ENCODE results near the gene TMEM72. TPM values are rescaled to one million over a fixed set of nuclear protein-coding genes. Genes with fewer than 3 reads are reported as not detected.

The TMEM72 gene
- polyA plus RNA-seq, 1 donor (not counting 4 experiments of a cell fraction or from before 2014, with no cell fraction given): not detected

DNA sequence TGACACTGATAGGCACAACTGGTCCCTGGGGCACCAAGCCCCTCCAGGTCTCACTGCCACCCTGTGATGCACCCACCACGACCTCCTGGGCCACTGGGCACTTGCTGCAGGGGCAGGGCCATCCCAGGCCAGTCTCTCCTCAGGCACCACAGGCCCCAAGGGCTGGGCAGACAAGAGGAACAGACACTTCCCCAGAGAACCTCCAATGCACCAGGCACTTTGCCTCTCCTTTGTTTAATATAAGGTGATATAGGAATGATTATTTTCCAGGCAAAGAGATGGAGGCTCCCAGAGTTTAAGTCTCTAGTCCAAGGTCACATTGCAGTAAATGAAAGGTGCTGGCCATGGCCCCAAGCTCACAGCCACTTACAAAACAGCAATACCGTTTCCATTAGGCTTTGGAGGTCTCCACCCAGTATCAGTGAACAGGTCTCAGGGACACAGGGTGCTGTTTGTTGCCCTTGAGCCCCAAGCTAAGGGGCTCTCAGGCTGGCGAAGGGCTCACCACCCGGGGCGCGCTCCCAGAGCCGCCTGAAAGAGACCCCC lies 63.0 kb downstream of the TMEM72 start:
- dilution Hi-C loops (cut with MboI; ENCODE audit: extremely low pct_ligation_motif_present, low sequenced_read_pairs): no loop called here
- peak overlapping the region; percentile 38 for H3K9ac ChIP-seq (ENCODE audit: control insufficient read depth, extremely low read depth, insufficient read depth, low read length)

DNA sequence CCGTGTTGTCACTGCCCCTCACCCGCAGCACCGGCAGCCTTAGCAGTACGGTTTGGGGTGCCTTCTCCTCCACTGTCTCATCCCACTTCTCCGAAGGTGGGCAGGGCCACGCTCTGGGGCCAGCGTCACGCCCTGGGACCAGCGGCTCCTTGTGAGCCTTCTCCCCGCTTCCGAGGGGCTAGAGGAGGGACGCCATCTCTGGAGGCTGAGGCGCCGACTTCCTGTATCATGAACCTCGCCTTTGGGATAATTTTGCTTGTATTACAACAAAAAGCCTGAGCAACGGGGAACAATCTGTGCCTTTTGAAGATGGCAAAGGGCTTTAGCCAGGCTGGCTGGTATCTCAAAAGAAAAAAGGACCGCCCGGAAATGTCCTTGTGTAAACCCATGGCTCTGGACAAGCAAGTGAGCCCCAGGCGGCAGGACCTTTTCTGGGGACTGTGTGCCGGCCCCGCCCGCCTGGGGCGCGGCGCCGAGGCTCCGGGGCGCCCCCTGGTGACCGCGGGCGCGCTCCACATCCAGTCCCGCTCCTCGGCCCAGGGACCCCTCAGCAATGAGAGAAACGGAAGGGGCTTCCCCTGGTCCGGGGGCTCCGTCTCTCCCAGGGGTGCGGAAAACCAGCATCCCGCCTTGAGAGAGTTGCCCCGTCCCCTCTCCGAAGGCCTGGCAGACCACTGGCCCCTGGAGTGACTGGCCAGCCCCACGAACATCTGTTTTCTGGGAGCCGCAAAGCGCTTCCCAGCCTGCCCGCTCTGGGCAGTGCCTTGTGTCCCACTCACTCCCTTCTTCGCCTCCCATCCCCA lies 63.7 kb downstream of the TMEM72 start:
- FAIRE-seq (no peak), DNase-seq (ENCODE audit: low read depth, low spot score) (no peak)

More for the DNA sequence above, 63.0 kb downstream of the TMEM72 start:
- Histone ChIP-seq H3K79me2 (ENCODE audit: control insufficient read depth, insufficient read depth, low read length) (no peaks in the 10 kb centered on the region), H3K27ac (ENCODE audit: control insufficient read depth, insufficient read depth, low read length) (no peak overlapping the region), H3K9me1 (ENCODE audit: control insufficient read depth, extremely low read depth, insufficient read depth, low read length) (no peaks in the 10 kb centered on the region), H3K4me1 (ENCODE audit: control insufficient read depth, extremely low read depth, insufficient read depth, low read length) (peaks cover 24% of the 10 kb centered on the region), H3K4me2 (ENCODE audit: control insufficient read depth, extremely low read depth, insufficient read depth, low read depth, low read length) (peak overlapping the region; percentile 89), H3K9me3 (ENCODE audit: control insufficient read depth, low read depth, low read length) (no peaks in the 10 kb centered on the region), H4K20me1 (ENCODE audit: control insufficient read depth, extremely low read depth, insufficient read depth, low read length) (no peaks in the 10 kb centered on the region), H2AFZ (ENCODE audit: control insufficient read depth, low read length) (peak overlapping the region; percentile 84), H3K27me3 (ENCODE audit: control insufficient read depth, extremely low read depth, insufficient read depth, low read length) (no peaks in the 10 kb centered on the region), H3K4me3 (ENCODE audit: control insufficient read depth in 2 of 3, extremely low read depth in 1 of 3, insufficient read depth in 2 of 3, low read depth in 1 of 3, low read length in 3 of 3) (peak overlapping the region; percentile 8 to 58 (median 28)), H3K36me3 (ENCODE audit: control insufficient read depth in 2 of 2, extremely low read depth in 1 of 2, insufficient read depth in 2 of 2, low read length in 2 of 2) (no peaks in the 10 kb centered on the region)
- FAIRE-seq: no peak
- DNase-seq (ENCODE audit: low read depth, low spot score): no peak
- TF ChIP-seq, protein P1, sequence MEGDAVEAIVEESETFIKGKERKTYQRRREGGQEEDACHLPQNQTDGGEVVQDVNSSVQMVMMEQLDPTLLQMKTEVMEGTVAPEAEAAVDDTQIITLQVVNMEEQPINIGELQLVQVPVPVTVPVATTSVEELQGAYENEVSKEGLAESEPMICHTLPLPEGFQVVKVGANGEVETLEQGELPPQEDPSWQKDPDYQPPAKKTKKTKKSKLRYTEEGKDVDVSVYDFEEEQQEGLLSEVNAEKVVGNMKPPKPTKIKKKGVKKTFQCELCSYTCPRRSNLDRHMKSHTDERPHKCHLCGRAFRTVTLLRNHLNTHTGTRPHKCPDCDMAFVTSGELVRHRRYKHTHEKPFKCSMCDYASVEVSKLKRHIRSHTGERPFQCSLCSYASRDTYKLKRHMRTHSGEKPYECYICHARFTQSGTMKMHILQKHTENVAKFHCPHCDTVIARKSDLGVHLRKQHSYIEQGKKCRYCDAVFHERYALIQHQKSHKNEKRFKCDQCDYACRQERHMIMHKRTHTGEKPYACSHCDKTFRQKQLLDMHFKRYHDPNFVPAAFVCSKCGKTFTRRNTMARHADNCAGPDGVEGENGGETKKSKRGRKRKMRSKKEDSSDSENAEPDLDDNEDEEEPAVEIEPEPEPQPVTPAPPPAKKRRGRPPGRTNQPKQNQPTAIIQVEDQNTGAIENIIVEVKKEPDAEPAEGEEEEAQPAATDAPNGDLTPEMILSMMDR (optimal IDR thresholded peaks at IDR 0.05 in 1 of 3, IDR thresholded peaks at IDR 0.05 in 1 of 3, conservative IDR thresholded peaks at IDR 0.05 in 1 of 3; ENCODE audit: extremely low read depth in 1 of 3, insufficient read depth in 2 of 3, low read length in 3 of 3): no peak
- no peak for TF ChIP-seq EZH2 (IDR thresholded peaks at IDR 0.05; ENCODE audit: low read length)

More for the DNA sequence above, 63.7 kb downstream of the TMEM72 start:
- Histone ChIP-seq H3K27ac (ENCODE audit: control insufficient read depth, insufficient read depth, low read length) (peak overlapping the region; percentile 13), H4K20me1 (ENCODE audit: control insufficient read depth, extremely low read depth, insufficient read depth, low read length) (no peaks in the 10 kb centered on the region), H3K4me3 (ENCODE audit: control insufficient read depth in 2 of 3, extremely low read depth in 1 of 3, insufficient read depth in 2 of 3, low read depth in 1 of 3, low read length in 3 of 3) (peak overlapping the region; percentile 8 to 58 (median 28)), H3K36me3 (ENCODE audit: control insufficient read depth in 2 of 2, extremely low read depth in 1 of 2, insufficient read depth in 2 of 2, low read length in 2 of 2) (no peaks in the 10 kb centered on the region), H3K79me2 (ENCODE audit: control insufficient read depth, insufficient read depth, low read length) (no peaks in the 10 kb centered on the region), H3K9ac (ENCODE audit: control insufficient read depth, extremely low read depth, insufficient read depth, low read length) (peak overlapping the region; percentile 38), H3K27me3 (ENCODE audit: control insufficient read depth, extremely low read depth, insufficient read depth, low read length) (no peaks in the 10 kb centered on the region), H3K9me3 (ENCODE audit: control insufficient read depth, low read depth, low read length) (no peaks in the 10 kb centered on the region), H3K4me2 (ENCODE audit: control insufficient read depth, extremely low read depth, insufficient read depth, low read depth, low read length) (peak overlapping the region; percentile 89), H3K4me1 (ENCODE audit: control insufficient read depth, extremely low read depth, insufficient read depth, low read length) (peaks cover 31% of the 10 kb centered on the region), H2AFZ (ENCODE audit: control insufficient read depth, low read length) (peak overlapping the region; percentile 84), H3K9me1 (ENCODE audit: control insufficient read depth, extremely low read depth, insufficient read depth, low read length) (no peaks in the 10 kb centered on the region)
- TF ChIP-seq, protein P1 (optimal IDR thresholded peaks at IDR 0.05 in 1 of 3, IDR thresholded peaks at IDR 0.05 in 1 of 3, conservative IDR thresholded peaks at IDR 0.05 in 1 of 3; ENCODE audit: extremely low read depth in 1 of 3, insufficient read depth in 2 of 3, low read length in 3 of 3): peak in 2 of 3 experiments; percentile 79 to 82
- TF ChIP-seq EZH2 (IDR thresholded peaks at IDR 0.05; ENCODE audit: low read length): no peak
- dilution Hi-C loops (cut with MboI; ENCODE audit: extremely low pct_ligation_motif_present, low sequenced_read_pairs): no loop called here
